ENCODE measurements around the gene IL17B.

IL17B gene

DNA sequence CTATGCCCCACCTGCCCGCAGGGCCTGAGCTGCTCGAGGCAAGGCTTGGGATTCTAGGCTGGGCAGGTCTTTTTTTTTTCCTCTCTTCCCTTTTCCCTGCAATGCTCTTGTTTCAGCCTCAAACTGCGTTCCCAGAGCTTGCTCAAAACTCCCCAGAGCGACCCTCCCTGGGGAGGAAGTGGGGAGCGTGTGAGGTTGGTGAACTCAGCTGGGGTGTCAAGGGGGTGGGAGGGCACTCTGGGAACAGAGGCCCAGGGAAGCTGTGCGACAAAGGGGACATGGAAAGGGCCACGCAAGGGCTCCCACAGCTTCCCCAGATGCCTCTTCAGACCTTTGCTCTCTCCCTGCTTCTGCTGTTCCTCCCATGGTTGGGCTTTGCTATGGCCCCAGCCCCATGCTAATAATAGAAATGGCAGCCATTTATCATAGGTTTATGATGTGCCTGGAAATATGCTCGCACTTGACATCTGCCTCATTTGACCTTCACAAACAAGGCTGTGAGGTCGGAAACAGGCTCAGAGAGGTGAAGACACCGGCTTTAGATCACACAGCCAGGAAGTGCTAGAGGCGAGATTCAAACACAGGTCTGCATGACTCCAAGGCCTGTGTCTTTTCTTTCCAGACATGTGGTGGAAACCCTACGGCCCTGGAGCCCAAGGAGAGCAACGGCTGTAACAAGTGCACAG, 40.9 kb upstream of the IL17B start:
- no peaks in the 10 kb centered on the region for H3F3A ChIP-seq (ENCODE audit: control insufficient read depth, insufficient read depth)
- TF ChIP-seq, protein P1, sequence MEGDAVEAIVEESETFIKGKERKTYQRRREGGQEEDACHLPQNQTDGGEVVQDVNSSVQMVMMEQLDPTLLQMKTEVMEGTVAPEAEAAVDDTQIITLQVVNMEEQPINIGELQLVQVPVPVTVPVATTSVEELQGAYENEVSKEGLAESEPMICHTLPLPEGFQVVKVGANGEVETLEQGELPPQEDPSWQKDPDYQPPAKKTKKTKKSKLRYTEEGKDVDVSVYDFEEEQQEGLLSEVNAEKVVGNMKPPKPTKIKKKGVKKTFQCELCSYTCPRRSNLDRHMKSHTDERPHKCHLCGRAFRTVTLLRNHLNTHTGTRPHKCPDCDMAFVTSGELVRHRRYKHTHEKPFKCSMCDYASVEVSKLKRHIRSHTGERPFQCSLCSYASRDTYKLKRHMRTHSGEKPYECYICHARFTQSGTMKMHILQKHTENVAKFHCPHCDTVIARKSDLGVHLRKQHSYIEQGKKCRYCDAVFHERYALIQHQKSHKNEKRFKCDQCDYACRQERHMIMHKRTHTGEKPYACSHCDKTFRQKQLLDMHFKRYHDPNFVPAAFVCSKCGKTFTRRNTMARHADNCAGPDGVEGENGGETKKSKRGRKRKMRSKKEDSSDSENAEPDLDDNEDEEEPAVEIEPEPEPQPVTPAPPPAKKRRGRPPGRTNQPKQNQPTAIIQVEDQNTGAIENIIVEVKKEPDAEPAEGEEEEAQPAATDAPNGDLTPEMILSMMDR (IDR thresholded peaks at IDR 0.05; ENCODE audit: low read depth, low read length, poor library complexity, severe bottlenecking) = no peak
- no peak for TF ChIP-seq EZH2phosphoT487 (IDR thresholded peaks at IDR 0.05; ENCODE audit: borderline replicate concordance, low read length)
- no peak overlapping the region for H3K4me3 ChIP-seq (ENCODE audit: low read length)
- H3K79me2 ChIP-seq (ENCODE audit: control insufficient read depth, low read length) = no peaks in the 10 kb centered on the region
- no peaks in the 10 kb centered on the region for H3K9me2 ChIP-seq (replicated peaks; ENCODE audit: control insufficient read depth, low read length)
- no peaks in the 10 kb centered on the region for H3K9me3 ChIP-seq (ENCODE audit: control insufficient read depth, insufficient read depth, low read length)
- no peaks in the 10 kb centered on the region for H3K36me3 ChIP-seq (ENCODE audit: control insufficient read depth, low read length)
- H3K27ac ChIP-seq (ENCODE audit: low read depth, low read length) = no peak overlapping the region
- H3K27me3 ChIP-seq (ENCODE audit: control insufficient read depth, low read length) = peaks cover 11% of the 10 kb centered on the region; the same call in 1 of the 2 replicates
- peaks cover 26% of the 10 kb centered on the region for H3K4me1 ChIP-seq (ENCODE audit: control insufficient read depth, low read length)
- no peaks in the 10 kb centered on the region for H4K20me1 ChIP-seq (ENCODE audit: control insufficient read depth, insufficient read depth, low read depth, low read length)
- H3K4me2 ChIP-seq (ENCODE audit: low read length) = no peak overlapping the region

DNA sequence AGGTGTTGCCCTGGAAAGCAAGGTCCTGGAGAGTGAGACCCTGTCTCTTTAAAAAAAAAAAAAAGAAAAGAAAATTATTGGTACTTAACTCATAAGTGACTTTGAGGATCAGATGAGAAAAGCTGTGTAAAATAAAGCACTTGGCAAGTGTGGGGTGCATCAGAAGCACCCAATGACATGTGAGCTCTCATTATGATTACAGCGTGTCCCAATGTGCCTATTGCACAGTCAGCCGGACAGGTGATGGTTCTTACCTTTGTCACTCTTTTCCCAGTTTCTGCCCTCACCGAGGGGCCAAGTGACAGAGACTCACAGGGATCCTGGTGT, 40.4 kb upstream of the IL17B start:
- no peaks in the 10 kb centered on the region for H3F3A ChIP-seq (ENCODE audit: control insufficient read depth, insufficient read depth)
- no peak overlapping the region for H3K4me2 ChIP-seq (ENCODE audit: low read length)
- H3K9me3 ChIP-seq (ENCODE audit: control insufficient read depth, insufficient read depth, low read length) = no peaks in the 10 kb centered on the region
- no peak overlapping the region for H3K27ac ChIP-seq (ENCODE audit: low read depth, low read length)
- no peak for TF ChIP-seq EZH2phosphoT487 (IDR thresholded peaks at IDR 0.05; ENCODE audit: borderline replicate concordance, low read length)
- TF ChIP-seq, protein P1 (IDR thresholded peaks at IDR 0.05; ENCODE audit: low read depth, low read length, poor library complexity, severe bottlenecking) = no peak
- no peaks in the 10 kb centered on the region for H3K9me2 ChIP-seq (replicated peaks; ENCODE audit: control insufficient read depth, low read length)
- peaks cover 26% of the 10 kb centered on the region for H3K4me1 ChIP-seq (ENCODE audit: control insufficient read depth, low read length)
- H4K20me1 ChIP-seq (ENCODE audit: control insufficient read depth, insufficient read depth, low read depth, low read length) = no peaks in the 10 kb centered on the region
- no peaks in the 10 kb centered on the region for H3K79me2 ChIP-seq (ENCODE audit: control insufficient read depth, low read length)
- H3K27me3 ChIP-seq (ENCODE audit: control insufficient read depth, low read length) = peaks cover 11% of the 10 kb centered on the region; the same call in 1 of the 2 replicates
- H3K36me3 ChIP-seq (ENCODE audit: control insufficient read depth, low read length) = no peaks in the 10 kb centered on the region
- no peak overlapping the region for H3K4me3 ChIP-seq (ENCODE audit: low read length)

DNA sequence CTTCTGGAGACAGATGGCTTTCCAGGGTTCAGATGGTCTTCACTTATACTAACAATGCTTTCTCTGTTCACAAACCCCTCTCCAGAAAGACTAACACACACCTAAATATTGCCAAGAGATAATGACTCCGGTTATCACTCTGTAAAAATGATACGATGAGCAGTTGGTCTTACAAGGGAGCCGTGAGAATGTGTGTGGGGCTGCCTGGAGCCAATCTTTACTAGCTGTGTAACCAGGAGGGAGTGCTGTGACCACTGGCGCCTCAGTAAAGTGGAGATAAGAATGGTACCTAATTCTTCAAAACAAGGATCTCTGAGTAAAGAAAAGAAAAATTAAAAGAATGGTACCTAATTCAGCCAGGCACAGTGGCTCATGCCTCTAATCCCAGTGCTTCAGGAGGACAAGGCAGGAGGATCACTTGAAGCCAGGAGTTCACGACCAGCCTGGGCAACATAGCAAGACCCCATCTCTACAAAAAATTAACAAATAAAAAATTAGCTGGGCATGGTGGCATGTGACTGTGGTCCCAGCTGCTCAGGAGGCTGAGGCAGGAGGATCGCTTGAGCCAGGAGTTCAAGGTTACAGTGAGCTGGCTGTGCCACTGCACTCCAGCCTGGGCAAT, 39.9 kb upstream of the IL17B start:
- Histone ChIP-seq H3K9me3 (ENCODE audit: control insufficient read depth, insufficient read depth, low read length) (no peaks in the 10 kb centered on the region), H3K4me2 (ENCODE audit: low read length) (no peak overlapping the region), H3F3A (ENCODE audit: control insufficient read depth, insufficient read depth) (no peaks in the 10 kb centered on the region), H3K4me1 (ENCODE audit: control insufficient read depth, low read length) (peaks cover 26% of the 10 kb centered on the region), H3K27me3 (ENCODE audit: control insufficient read depth, low read length) (peaks cover 11% of the 10 kb centered on the region; the same call in 1 of the 2 replicates), H3K9me2 (replicated peaks; ENCODE audit: control insufficient read depth, low read length) (no peaks in the 10 kb centered on the region), H3K4me3 (ENCODE audit: low read length) (no peak overlapping the region), H3K79me2 (ENCODE audit: control insufficient read depth, low read length) (no peaks in the 10 kb centered on the region), H3K36me3 (ENCODE audit: control insufficient read depth, low read length) (no peaks in the 10 kb centered on the region), H3K27ac (ENCODE audit: low read depth, low read length) (no peak overlapping the region), H4K20me1 (ENCODE audit: control insufficient read depth, insufficient read depth, low read depth, low read length) (no peaks in the 10 kb centered on the region)
- TF ChIP-seq, protein P1 (IDR thresholded peaks at IDR 0.05; ENCODE audit: low read depth, low read length, poor library complexity, severe bottlenecking) = no peak
- no peak for TF ChIP-seq EZH2phosphoT487 (IDR thresholded peaks at IDR 0.05; ENCODE audit: borderline replicate concordance, low read length)

Measured in DOHH2 (cell line).